Stimulated activated CD4-positive, alpha-beta T cell treated with anti-CD3 and anti-CD28 coated beads, TNF-alpha, amount 100 ng/mL, for 1 hour (primary cell): ENCODE results near the gene HIPK3.
"Not testable (repeated sequence)": the region's sequence is repeated elsewhere in the genome, so short reads cannot be mapped to it uniquely, and the experiment has no call there.

ENCODE experiments used
- DNase-seq, 3 donors: peaks; one replicate each; pipeline ENCODE4 v3.0.0-alpha.2; 2020; ENCODE audit warnings: low read depth in 3 of 3, low spot score in 1 of 3

Gene HIPK3

DNA sequence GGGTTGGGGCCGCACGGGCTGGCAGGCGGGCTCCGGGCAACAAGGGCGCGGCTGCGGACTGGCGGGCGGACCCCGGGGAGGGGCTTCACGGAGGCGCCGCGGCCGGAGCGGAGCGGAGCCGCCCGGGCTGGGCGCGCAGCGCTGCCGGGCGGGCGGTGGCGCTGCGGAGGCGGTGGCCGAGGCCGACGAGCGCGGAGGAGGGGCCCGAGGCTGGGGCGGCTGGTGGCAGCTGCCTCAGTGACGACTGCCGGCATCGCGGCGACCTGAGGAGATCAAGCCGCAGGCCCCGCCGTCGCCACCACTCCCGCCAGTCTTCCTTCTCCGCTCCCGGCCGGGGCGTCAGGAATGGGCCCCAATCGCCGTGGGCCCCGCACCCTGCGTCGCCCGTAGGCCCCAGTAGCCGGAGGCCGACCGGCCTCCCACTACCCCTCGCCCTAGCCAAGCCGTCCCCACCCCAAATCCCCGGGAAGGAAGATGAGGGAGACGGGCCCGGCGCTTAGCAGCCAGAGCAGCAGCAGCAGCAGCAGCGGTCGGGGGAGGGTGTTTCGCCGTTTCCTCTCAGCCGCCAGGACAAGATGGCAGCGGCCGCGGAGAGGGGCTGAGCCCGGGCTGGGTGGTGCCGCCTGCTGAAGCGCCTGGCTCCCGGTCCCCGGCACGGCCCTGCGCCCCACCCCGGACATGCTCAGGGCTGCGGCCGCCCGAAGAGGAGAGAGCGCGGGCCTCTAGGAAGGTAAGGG is at the start of gene HIPK3:
TSS of gene HIPK3 (plus strand) at position 222 of the 737 bp plus-strand sequence.
- peak; percentile 25 to 60 (median 46) for DNase-seq

DNA sequence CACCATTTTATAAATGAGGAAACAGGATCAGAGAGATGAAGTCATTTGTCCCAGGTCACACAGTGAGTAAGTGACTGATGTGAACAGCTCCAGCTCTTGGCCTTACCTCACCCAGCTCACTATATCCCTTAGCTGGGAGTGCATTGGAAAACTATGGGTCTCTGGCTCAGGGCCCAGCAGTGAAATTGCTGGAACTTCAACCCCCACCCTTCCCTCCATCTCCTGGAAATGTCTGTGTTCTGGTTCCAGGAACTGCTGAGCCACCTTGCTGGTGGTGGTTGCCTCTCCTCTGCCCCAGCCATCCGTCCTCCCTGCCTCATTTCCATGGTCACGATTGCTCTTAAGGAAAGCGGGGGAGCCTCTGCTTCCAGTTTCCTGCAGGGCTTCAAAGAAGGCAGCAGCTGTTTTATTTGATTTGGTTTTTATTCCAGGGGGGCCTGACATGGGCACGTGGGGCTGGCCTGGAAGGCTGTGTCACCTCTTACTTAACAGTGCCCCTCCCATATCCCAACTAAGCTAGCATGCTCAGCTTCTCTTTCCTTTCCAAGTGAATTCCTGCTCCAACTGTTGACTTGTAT is 49.7 kb upstream of the HIPK3 start:
- DNase-seq: no peak

- no peak for DNase-seq
Observed at GRCh38 chr11:33208150-33208549, 49.0 kb upstream of the HIPK3 start.

- no peak for DNase-seq
Observed at GRCh38 chr11:33211153-33211552, 46.0 kb upstream of the HIPK3 start.

DNA sequence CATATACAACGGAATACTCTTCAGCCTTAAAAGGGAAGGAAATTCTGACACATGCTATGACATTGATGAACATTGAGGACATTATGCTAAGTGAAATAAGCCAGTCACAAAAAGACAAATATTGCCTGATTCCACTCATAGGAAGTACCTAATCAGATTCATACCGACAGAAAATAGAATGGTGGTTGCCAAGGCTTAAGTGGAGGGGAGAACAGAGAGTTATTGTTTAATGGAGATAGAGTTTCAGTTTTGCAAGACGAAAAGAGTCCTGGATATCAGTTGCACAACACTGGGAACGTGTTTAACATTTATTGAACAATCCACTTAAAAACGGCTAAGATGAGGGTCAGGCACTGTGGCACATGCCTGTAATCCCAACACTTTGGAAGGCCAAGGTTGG is 45.6 kb upstream of the HIPK3 start:
- no peak for DNase-seq

DNA sequence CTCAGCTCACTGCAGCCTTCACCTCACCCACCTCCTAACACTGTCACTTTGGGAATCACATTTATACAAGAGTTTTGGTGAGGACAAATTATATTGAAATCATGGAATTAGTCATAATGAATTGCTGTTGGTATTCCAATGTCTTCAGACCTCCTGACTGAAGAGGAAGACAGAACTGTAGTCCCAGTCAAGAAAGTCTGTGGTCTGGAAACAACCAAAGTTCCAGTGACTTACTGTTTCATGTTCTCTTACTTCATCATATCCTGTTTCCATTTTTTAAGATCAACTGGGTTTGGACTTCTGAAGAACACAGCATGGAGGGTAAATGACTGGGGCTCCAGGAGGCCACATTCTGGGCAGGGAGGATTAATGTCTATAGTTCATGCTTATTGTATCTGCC is 43.0 kb upstream of the HIPK3 start:
- no peak for DNase-seq

- DNase-seq: no peak
Observed at GRCh38 chr11:33214767-33215166, 42.4 kb upstream of the HIPK3 start.

DNA sequence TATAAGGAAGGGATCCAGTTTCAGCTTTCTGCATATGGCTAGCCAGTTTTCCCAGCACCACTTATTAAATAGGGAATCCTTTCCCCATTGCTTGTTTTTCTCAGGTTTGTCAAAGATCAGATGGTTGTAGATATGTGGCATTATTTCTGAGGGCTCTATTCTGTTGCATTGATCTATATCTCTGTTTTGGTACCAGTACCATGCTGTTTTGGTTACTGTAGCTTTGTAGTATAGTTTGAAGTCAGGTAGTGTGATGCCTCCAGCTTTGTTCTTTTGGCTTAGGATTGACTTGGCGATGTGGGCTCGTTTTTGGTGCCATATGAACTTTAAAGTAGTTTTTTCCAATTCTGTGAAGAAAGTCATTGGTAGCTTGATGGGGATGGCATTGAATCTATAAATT is 40.5 kb upstream of the HIPK3 start:
- not testable (repeated sequence) for DNase-seq

DNA sequence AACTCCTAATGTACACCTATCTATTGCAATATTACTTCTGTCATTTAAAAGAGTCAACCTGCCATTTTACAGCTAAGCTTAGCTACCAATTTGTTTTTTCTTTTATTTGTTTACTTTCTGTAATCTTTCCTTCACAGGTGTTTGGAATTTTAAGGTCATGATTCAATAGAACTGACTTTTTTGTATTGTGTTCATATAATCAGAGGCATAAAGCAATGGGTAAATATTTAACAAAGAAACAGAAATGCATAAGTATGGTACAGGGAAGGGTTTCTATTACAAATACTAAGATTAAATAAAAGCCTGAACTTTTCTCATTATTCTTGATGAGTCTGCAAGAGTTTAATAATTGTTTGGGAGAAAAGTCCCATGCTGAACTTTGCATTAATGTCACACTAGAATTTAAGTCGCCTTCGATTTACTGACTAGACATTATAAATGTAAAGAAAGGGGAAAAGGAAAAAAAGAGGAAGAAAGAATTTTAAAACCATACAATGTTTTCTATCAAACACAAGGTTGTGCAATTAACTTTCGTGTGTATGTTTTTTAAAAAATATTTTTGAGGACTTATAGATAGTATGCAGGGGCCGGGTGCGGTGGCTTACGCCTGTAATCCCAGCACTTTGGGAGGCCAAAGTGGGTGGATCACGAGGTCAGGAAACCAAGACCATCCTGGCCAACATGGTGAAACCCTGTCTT is 35.0 kb upstream of the HIPK3 start:
- DNase-seq: no peak

GRCh38 chr11:33225371-33225770 is 31.8 kb upstream of the HIPK3 start:
- DNase-seq: no peak

GRCh38 chr11:33227578-33228261 is 29.5 kb upstream of the HIPK3 start:
- DNase-seq: no peak

DNA sequence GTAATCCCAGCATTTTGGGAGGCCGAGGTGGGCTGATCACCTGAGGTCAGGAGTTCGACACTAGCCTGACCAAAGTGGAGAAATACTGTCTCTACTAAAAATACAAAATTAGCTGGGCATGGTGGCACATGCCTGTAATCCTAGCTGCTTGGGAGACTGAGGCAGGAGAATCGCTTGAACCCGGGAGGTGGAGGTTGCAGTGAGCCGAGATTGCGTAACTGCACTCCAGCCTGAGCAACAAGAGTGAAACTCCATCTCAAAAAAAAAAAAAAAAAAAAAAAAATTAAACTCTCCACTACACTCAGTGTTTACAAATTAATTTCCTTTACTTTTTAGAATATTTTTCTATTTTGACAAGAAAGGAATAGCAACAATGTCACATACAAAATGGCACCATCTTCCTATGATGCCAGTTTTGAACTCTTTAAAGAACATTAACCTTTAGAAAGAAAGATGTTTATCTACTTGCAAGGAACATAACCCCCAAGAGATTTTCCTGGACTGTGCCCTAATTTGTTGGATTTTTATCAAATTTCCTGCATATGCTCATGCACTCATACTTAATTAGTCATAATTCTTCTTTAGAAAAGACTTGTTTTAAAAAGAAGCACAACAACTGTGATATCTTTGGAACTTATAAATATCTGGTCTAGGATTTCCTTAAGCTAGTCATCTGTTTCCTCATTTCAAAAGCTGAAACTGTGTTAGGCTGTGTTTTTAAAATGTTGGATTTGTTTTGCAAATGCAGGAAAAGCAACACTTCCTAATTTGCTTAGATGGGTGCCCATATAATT is 22.6 kb upstream of the HIPK3 start:
- DNase-seq: no peak

DNA sequence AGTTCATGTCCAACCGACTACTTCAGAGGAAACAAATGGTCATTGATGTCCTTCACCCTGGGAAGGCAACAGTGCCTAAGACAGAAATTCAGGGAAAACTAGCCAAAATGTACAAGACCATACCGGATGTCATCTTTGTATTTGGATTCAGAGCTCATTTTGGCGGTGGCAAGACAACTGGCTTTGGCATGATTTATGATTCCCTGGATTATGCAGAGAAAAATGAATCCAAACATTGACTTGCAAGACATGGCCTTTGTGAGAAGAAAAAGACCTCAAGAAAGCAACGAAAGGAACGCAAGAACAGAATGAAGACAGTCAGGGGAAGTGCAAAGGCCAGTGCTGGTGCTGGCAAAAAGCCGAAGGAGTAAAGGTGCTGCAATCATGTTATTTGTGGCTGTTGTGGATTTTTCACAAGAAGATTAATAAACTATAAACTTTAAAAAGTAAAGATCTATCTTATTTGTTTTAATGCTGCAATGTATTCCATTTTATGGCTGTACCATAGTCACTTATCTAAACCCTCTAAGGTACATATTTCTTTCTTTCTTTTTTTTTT is 20.1 kb upstream of the HIPK3 start:
- DNase-seq: no peak

- DNase-seq: no peak
Observed at GRCh38 chr11:33242575-33242974, 14.6 kb upstream of the HIPK3 start.

DNA sequence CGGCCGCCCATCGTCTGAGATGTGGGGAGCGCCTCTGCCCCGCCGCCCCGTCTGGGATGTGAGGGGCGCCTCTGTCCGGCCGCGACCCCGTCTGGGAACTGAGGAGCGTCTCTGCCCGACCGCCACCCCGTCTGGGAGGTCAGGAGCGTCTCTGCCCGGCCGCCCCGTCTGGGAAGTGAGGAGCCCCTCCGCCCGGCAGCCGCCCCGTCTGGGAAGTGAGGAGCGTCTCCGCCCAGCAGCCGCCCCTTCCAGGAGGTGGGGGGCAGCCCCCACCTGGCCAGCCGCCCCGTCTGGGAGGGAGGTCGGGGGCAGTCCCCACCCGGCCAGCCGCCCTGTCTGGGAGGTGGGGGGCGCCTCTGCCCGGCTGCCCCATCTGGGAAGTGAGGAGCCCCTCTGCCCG is 13.5 kb upstream of the HIPK3 start:
- DNase-seq: not testable (repeated sequence)

DNA sequence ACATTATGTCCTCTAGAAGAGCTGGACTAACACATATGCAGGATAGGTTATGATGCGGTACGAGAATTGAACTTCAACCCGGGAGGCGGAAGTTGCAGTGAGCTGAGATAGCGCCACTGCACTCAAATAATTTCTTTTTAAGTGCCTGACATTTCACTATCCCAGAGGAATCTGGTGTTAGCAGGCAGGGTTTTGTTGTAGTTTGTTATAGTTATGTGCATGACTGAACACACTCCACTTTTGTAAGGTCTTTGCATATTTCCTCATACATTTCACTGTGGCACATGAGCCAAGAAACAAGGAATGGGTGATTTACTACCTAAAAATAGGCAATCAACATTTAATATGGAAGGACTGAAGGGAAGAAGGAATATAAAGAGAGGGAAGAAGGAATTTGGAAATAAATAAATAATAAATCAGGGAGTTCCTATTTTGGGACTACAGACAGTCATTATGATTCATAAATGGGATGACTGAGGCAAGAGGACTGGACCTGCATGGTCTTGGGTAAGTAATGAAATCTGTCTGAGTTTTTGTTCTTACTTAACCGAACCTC is 8.7 kb upstream of the HIPK3 start:
- no peak for DNase-seq

- no peak for DNase-seq
Observed at GRCh38 chr11:33256031-33256812, 959 bp upstream of the HIPK3 start.

- no peak for DNase-seq
Observed at GRCh38 chr11:33256813-33257159, 395 bp upstream of the HIPK3 start.

DNA sequence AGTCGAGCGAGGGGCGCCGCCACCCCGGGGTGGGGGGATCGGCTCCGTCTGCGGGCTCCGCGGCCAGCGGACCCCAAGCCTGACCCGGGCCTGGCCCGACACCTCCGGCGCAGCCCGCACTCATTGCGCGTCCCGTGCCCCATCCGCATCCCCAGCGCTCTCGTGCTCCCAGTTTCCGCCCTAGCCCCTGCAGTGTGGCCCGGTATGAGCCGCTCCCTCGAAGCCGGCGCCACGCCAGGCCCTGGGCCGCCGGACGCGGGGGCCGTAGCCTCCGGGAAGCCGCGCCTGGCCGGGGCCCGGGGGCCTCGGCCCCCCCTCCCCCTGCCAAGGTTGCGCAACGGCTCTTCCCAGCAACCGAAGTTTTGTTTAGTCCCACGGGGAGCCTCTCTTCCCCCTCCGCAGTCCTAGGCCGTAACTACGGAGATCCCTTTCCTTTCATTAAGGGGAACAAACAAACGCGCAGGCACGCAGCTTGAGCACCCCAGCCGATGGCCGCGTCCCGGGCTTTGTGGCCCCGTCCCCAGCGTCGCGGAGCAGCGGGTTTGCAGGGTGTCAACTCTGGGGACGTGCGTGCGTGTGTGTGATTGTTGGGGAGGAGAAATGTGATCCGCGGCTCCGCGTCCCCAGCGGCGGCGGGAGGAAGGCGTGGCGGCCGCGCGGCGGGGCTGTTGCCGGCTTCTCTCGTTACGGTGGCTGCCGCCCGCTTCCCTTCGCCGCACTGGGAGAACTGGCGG is 883 bp downstream of the HIPK3 start:
- peak; percentile 19 to 63 (median 39) for DNase-seq
